ENCODE results near the gene FAM204A. TPM values are rescaled to one million over a fixed set of nuclear protein-coding genes. Genes with fewer than 3 reads are reported as not detected.

The FAM204A gene
- total and polyA plus RNA-seq, 3 donors from 2014 or later: 51.3 to 78.3 (median 68.7) TPM

DNA sequence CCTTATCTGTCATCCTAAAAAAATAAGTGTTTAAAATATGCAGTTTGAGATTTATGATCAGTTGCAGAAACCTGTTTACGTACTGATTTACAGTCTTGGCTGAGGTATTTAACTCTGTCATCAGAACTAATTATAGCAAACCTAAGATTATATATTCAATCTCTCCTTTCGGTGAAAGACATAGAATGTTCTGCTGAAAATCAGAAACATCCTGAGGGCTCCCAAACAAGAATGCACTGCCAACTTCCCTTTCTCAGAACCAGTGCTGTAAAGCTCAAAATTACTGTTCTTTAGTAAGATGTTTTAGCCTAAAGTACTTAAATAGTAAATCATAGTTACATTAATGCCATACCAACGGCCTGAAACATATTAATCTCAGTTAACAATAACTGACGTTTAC is 34.3 kb downstream of the FAM204A start:
- Histone ChIP-seq H3K4me1 (no peaks in the 10 kb centered on the region), H3K36me3 (ENCODE audit: low read depth, missing control alignments) (no peaks in the 10 kb centered on the region), H3K27me3 (no peaks in the 10 kb centered on the region), H3K9me3 (no peaks in the 10 kb centered on the region), H3K4me3 (no peak overlapping the region), H3K27ac (no peak overlapping the region)
- intact Hi-C loops (cut with DNase I; ENCODE audit: low total_unique reads): no loop called here
- 74 to 79% methylated on average over 4 of the region's 4 CpGs for WGBS, 2 donors
- TF ChIP-seq POLR2A (IDR thresholded peaks at IDR 0.05) (no peak), CTCF (IDR thresholded peaks at IDR 0.05) (no peak)
- no peak for DNase-seq

DNA sequence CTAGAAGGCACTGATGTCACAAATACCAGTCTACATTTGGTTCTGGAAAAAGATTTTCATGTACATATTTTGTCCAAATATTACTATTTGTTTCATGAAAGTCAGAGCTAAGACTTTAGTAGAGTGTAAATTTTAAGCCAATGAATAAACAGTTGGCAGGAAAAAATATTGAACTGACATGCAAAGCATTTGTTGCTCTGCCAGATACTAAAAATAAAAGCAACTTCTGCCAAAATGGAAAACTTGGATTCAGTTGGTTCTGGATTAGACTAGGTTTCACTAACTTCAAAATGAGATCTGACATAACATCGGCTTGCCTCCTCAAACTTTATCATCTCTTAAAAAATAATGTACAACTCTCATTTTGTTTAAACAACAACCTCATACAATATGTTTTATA is 34.9 kb downstream of the FAM204A start:
- DNase-seq: no peak
- Histone ChIP-seq H3K4me3 (no peak overlapping the region), H3K27ac (no peak overlapping the region), H3K27me3 (no peaks in the 10 kb centered on the region), H3K9me3 (no peaks in the 10 kb centered on the region), H3K4me1 (no peaks in the 10 kb centered on the region), H3K36me3 (ENCODE audit: low read depth, missing control alignments) (no peaks in the 10 kb centered on the region)
- intact Hi-C loops (cut with DNase I; ENCODE audit: low total_unique reads): no loop called here
- 45 to 58% methylated on average over 1 of the region's 1 CpG for WGBS, 2 donors
- no peak for TF ChIP-seq POLR2A (IDR thresholded peaks at IDR 0.05)
- no peak for TF ChIP-seq CTCF (IDR thresholded peaks at IDR 0.05)

- Histone ChIP-seq H3K27me3 (no peaks in the 10 kb centered on the region), H3K27ac (no peak overlapping the region), H3K36me3 (ENCODE audit: low read depth, missing control alignments) (no peaks in the 10 kb centered on the region), H3K9me3 (no peaks in the 10 kb centered on the region), H3K4me1 (no peaks in the 10 kb centered on the region), H3K4me3 (no peak overlapping the region)
- no peak for DNase-seq
- 90 to 98% methylated on average over 1 of the region's 1 CpG for WGBS, 2 donors
- TF ChIP-seq CTCF (IDR thresholded peaks at IDR 0.05) (no peak), POLR2A (IDR thresholded peaks at IDR 0.05) (no peak)
- intact Hi-C loops (cut with DNase I; ENCODE audit: low total_unique reads): no loop called here
Observed at GRCh38 chr10:118305730-118306129, 36.4 kb downstream of the FAM204A start.

DNA sequence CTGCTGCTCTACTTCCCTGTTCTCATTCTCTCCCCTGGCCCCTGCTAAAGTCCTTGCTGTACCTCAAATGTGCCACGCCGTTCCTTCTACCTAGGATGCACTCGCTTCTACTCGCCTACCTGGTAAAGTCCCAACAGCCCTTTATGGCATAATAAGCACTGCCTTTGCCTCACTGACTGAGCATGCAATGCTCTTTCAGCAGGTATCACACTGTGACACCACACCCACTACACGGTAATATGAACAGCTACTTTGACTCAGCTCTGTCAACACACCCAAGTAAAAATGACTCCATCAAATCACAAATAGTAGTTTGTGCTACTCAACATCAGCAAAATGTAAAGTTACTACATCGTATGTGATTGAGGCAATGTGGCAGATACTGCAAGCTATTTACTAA is 37.6 kb downstream of the FAM204A start:
- intact Hi-C loops (cut with DNase I; ENCODE audit: low total_unique reads): no loop called here
- H3K36me3 ChIP-seq (ENCODE audit: low read depth, missing control alignments): no peaks in the 10 kb centered on the region
- no peaks in the 10 kb centered on the region for H3K27me3 ChIP-seq
- no peak overlapping the region for H3K27ac ChIP-seq
- WGBS, 2 donors: 98 to 99% methylated on average over 6 of the region's 6 CpGs
- no peaks in the 10 kb centered on the region for H3K9me3 ChIP-seq
- DNase-seq: no peak
- no peak for TF ChIP-seq POLR2A (IDR thresholded peaks at IDR 0.05)
- TF ChIP-seq CTCF (IDR thresholded peaks at IDR 0.05): no peak
- H3K4me1 ChIP-seq: no peaks in the 10 kb centered on the region
- H3K4me3 ChIP-seq: no peak overlapping the region

DNA sequence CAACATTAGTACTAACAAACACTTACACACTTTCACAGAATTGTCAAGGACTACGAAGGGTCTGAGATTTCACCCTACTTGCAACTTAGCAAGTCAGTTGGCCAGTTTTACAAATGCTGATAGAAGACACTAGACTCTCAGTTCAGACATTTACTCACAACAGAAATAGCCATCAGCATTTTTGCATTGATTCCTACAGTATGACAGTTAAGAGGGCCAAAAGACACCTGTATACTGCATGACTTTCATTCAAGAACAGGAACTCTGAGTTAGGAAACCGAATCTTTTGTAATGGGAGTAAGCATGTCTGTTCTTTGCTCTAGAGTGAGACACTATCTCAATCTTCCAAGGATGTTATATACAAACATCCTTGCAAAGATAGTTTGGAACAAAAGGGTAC is 40.9 kb downstream of the FAM204A start:
- H3K36me3 ChIP-seq (ENCODE audit: low read depth, missing control alignments): no peaks in the 10 kb centered on the region
- H3K4me1 ChIP-seq: no peaks in the 10 kb centered on the region
- no peak for DNase-seq
- no peak overlapping the region for H3K27ac ChIP-seq
- TF ChIP-seq CTCF (IDR thresholded peaks at IDR 0.05): no peak
- no peak for TF ChIP-seq POLR2A (IDR thresholded peaks at IDR 0.05)
- no peaks in the 10 kb centered on the region for H3K27me3 ChIP-seq
- H3K9me3 ChIP-seq: no peaks in the 10 kb centered on the region
- WGBS, 2 donors: 90 to 92% methylated on average over 2 of the region's 2 CpGs
- intact Hi-C loops (cut with DNase I; ENCODE audit: low total_unique reads): no loop called here
- no peak overlapping the region for H3K4me3 ChIP-seq

Measured in testis (tissue), 3 donors.